Mesendoderm (in vitro differentiated cells): ENCODE results near the gene AMELX. TPM values are rescaled to one million over a fixed set of nuclear protein-coding genes. Genes with fewer than 3 reads are reported as not detected.

ENCODE experiments used
- small RNA-seq: library from polyadenylated mRNA; stranded (forward); fragments of <200 nt; extraction: miRNeasy Mini kit (QIAGEN cat#:217004); gene quantifications from one replicate; pipeline ENCODE3, GENCODE V24; 2013; ENCODE audit not compliant: insufficient read depth

AMELX gene

Small RNA genes within 50 kb of the gene (small RNA-seq; reads per million reads assigned to genes)
- not detected for gene MIR548AX
